DMS 273 treated with DMSO at 0.1 percent for 48 hours (cell line): Measurements from ENCODE around the gene SEZ6L2.
"Not testable (repeated sequence)": the region's sequence is repeated elsewhere in the genome, so short reads cannot be mapped to it uniquely, and the experiment has no call there.

Experiments used
- DNase-seq: peaks from one replicate; lab custom pipeline; 2025; lab: John Stamatoyannopoulos, UW

Gene SEZ6L2

GRCh38 chr16:29909851-29910250 is 10.5 kb upstream of the SEZ6L2 start:
- DNase-seq, result not testable (repeated sequence)

DNA sequence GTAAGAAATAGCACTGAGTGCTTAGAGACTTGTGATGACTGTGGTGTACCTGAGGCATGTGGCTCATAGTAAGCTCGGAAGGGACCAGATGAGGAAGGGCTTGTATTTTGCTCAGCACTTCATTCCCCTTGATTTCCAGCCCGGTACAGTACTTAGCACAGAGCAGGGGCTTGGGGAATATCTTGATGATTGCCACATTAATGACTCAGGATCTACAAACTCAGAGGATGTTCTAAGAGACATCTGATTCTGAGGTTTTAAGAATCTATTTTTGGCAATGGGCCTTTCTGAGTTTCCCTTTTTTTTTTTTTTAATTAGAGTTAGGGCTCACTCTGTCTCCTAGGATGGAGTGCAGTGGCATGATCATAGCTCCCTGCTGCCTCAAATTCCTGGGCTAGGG is 10.0 kb upstream of the SEZ6L2 start:
- DNase-seq, result no peak

DNA sequence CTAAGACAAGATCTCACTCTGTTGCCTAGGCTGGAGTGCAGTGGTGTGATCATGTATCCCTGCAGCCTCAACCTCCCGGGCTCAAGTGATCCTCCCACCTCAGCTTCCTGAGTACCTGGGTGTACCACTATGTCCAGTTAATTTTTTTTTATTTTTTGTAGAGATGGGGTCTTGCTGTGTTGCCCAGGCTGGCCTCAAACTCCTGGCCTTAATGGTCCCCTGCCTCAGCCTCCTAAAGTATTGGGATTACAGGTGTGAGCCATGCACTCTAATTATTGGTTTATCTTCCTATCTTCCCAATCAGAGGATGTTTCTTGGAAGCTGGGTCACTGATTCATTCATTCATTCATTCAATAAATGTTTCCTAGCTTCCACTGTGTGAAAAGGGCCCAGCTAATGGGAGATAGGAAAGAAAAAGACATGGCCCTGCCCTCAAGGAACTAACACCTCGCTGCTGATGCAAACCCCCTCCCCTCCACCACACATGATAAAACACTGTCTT is 9.4 kb upstream of the SEZ6L2 start:
- DNase-seq, result no peak

DNA sequence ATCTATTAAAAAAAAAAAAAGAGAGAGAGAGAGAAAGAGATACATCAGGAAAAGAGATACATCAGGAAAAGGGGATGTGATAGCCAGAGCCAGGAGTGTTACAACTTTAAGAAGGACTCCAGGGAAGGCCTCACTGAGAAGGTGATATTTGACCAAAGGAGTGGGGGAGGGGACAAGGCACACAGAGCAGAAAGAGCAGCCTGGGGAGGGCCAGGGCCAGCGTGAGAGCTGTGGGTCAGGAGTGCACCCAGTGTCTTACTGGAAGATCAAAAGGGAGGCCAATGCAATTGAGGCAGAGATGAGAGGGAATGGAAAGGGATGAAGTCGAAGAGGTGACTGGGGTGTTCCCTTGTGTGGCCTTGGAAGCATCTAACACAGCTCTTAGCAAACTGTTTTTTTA is 8.6 kb upstream of the SEZ6L2 start:
- no peak for DNase-seq

DNA sequence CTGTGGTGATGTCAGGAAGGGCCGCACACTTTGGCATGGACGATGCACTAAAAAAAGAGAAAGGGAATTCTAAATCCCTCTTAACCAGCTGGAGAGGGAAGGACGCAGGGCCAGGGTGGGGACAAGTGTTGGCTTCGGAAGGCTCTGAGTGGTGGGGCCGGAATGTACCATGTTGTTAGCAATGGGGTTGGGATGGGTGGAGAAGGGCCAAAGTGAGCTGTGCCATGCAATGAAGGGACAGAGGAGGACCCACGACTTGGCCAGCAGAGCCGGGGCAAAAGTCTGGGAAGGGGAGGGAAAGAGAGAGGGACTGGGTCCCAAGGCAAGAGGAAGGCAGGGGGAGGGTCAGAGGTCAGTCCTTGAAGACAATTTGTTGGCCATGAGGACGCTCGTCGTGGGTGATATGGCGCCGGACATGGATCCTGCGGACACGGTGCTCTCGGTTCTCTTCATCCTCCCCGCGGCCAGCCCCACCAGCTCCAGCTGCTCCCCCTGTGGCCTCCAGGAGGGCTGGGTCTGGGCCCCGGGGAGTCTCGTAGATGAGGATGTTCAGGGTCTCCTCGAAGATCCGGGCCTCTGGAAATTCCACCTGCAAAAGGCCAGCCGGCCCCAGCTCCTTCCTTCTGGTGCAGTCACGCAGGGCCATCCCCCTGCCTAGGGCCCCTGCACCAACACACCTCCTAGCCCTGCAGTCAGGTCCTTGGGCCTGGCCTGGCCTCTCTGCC is 7.3 kb upstream of the SEZ6L2 start:
- DNase-seq, result no peak

DNA sequence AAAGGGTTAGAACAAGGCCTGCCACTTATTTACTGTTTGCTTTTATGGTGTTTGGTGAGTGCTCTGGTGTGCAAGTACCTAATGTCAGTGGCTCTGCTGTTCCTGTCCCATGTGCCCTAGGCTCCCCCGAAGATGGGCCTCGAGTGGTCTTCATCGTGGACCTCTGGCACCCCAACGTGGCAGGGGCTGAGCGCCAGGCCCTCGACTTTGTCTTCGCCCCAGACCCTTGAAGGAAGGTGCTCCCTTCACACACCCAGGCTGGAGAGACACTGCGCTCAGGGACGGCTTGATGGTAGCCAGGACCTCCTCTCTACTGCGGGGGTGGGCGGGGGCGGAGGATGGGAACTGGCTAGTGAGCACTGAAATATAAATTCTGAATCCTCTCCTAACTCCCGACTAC is 6.3 kb upstream of the SEZ6L2 start:
- DNase-seq, result no peak

DNA sequence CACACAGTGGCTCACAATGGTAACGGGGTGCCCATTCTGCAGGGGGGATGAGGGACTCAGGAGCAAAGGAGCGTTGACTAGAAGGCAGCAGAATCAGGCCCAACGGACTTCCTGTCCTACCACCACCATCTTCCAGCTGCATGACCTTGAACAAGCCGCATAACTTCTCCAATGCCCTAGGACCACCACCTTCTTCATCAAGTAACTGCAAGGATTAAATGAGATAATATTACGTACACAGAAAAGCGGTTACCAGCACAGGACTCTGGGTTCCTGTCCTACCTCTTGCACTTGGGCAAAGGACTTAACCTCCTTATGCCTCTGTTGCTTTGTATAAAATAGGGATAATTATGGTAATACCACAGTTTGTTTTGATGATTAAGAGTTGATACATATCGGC is 5.6 kb upstream of the SEZ6L2 start:
- no peak for DNase-seq

- no peak for DNase-seq
Observed at GRCh38 chr16:29903590-29903989, 4.2 kb upstream of the SEZ6L2 start.

- DNase-seq, result no peak
Observed at GRCh38 chr16:29901607-29901945, 2.2 kb upstream of the SEZ6L2 start.

DNA sequence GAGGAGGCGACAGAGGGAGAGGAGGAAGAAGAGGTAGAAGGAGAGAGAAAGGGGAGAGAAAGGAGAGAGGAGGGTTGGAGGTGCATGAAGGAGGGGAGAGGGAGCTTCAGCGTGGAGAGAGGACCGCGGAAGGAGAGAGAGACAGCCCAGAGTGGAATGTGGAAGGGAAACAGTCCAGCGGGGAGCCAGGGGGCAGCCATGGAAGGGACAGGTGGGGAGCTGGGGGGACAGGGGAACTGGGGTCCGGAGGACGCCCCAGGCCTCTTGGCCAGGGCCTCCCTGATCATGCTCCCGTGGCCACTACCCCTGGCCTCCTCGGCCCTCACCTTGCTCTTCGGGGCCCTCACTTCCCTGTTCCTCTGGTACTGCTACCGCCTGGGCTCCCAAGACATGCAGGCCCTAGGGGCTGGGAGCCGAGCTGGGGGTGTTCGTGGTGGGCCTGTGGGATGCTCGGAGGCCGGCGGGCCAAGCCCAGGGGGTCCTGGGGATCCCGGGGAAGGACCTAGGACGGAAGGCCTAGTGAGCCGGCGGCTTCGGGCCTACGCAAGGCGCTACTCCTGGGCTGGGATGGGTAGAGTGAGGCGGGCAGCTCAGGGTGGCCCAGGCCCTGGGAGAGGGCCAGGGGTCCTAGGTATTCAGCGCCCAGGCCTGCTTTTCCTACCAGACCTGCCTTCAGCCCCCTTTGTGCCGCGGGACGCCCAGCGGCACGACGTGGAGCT is 1.7 kb upstream of the SEZ6L2 start:
- no peak for DNase-seq

DNA sequence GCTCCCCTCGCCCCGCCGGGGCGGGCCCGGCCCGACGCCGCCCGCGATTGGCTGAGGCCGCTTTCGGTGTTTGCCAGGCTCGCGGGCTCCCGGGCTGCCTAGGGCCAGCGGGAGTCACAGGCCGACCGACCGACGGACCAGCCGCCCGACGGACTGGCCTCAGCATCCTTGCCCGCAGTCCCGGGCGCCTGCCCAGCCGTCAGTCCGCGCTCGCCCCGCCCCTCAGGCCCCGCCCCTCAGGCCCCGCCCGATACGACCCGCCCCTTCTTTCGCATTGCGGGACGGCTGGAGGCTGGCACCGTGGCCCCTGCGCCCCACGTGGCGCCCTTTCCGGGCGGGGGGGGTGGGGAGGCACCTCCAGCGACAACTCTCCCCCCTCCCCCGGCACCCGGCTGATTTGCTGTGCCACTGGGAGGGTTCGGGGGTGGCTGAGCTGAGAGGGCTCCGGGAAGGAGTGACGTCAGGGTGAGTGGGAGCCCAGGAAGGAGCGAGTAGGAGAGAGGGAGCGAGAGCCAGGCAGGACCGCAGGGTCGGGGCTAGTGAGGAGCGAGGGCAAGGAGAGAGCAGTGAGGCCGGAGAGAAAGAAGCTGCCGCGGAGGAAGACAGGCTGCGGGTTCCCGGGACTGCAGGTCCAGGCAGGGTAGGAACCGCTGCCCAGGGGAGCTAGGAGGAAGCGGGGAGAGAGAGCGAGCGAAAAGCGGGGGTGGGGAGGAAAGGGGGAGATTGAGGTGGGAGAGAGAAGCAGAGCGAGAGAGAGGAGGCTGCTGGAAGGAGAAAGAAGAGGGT is 945 bp upstream of the SEZ6L2 start, which contains the start of gene ASPHD1:
TSS of gene ASPHD1 (plus strand) at position 387 of the 786 bp plus-strand sequence. CDS start 484 bp downstream, outside the sequence.
- DNase-seq, result no peak

DNA sequence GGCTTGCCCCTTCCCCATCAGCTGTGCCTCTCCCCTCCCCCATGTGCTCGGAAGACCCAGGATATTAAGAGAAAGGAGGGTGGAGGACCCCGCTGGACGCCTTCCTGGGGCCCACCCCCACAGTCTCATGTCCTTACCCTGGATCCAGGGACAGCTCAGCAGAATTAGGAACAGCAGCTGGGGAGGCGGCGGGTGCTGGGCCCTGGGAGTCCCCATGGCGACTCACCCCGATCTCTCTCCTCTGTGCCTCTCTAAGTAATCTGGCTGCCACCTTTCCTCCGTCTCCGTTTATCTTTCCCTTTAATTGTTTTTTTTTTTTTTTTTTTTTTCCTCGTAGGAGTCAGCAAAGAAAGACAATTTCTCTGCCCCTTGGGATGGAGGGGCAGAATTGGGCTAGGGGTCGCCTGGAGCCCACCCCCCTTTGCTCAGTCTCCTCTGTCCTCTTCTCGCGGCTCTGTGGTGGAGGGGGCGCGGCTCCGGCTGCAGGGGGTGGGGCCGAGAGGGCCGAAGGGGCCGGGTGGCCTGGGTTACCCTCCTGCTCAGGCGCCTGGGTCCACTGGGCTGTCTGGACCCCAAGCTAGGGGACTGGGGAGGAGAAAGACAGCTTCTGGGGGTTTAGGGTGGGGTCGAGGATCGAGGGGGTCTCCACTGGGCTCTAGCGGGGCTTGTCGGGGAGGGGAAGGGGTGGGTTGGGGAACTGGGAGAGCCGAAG is 390 bp downstream of the SEZ6L2 start:
- no peak for DNase-seq

DNA sequence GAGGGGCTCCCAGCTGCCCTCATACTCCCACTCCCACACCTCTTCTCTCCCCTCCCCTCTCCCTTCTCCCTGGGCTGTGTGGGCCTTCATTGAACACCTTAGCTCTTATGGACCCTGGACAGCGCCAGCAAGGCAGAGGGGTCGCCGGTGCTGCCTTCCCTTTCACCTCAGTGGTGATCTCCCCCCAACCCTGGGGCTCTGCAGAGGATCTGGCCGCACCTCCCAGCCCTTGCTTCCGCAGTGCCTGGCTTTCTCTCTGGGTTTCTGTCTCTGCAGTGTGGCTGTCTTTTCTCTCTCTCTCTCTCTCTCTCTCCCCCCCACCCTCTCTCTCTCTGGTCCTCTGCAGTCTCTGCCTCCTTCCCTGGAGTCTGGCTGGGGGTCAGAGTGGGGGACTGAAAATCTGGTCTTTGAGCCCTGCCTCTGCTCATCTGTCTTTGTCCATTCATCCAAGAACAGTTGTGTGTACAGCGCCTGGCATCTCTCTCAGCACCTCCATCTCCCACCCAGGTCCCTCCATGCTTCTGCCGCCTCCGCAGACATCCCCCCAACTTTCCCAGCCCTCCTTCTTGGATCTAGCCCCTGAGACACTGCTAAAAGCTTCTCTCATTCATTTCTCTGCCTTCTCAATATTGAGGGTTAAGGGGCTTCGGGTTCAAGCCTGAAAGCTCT is 1.1 kb downstream of the SEZ6L2 start:
- no peak for DNase-seq

DNA sequence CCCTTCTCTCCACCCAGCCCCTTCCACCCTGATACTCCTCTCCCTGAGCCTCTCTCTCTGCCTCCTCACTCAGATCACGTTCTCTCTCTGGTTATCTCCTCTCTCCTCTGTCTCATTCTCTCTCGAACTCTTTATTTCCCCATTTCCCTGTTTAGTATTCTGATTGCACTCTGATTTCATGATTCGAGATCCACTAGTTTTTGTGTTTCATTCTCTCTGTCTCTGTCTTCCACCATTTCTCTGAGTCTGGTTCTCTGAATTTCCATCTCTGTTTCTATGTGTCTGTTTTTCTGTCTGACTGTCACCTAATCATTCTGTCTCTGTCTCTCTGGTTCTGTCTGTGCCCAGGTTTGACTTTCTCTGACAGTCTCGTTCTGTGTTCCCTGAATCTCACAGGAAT is 2.0 kb downstream of the SEZ6L2 start:
- no peak for DNase-seq

DNA sequence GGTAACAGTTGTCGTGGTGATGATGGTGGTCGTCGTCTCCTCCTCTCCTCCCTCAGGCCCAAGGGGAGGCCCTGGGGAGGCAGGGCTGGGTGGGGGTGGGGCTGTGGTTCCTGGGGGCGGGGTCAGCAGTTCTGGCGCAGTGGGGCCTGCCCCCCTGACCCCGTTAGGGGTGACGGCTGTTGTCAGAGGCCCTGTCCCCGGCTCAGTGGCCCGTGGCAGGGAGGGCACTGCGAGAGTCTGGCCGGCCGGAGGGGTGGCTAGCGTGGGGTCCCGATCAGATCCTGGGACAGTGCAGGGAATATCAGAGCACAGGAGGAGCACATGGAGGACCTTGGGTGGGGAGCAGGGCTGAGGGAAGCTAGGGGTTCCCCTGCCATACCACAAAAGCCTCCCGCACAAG is 2.5 kb downstream of the SEZ6L2 start:
- no peak for DNase-seq

DNA sequence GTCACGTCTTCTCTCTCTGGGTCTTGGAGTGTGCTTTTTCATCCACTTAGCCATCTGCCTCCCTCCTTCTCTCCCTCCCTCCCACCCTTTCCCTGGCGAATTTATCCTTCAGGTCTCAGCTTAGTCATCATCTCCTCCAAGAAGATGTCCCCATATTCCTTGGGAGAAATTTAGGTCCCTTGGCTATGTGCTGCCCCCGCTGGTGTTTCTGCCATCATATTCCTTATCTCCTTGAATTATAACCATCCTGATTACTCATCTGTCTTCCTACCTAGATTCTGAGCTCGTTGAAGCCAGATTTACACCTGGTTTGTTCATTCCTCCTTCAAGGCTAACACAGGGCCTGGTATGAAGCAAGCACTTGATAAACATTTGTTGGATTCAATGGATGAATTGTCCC is 5.0 kb downstream of the SEZ6L2 start:
- DNase-seq, result no peak

- DNase-seq, result no peak
Observed at GRCh38 chr16:29893553-29893952, 5.8 kb downstream of the SEZ6L2 start.

GRCh38 chr16:29892458-29892813 is 6.9 kb downstream of the SEZ6L2 start:
- no peak for DNase-seq

DNA sequence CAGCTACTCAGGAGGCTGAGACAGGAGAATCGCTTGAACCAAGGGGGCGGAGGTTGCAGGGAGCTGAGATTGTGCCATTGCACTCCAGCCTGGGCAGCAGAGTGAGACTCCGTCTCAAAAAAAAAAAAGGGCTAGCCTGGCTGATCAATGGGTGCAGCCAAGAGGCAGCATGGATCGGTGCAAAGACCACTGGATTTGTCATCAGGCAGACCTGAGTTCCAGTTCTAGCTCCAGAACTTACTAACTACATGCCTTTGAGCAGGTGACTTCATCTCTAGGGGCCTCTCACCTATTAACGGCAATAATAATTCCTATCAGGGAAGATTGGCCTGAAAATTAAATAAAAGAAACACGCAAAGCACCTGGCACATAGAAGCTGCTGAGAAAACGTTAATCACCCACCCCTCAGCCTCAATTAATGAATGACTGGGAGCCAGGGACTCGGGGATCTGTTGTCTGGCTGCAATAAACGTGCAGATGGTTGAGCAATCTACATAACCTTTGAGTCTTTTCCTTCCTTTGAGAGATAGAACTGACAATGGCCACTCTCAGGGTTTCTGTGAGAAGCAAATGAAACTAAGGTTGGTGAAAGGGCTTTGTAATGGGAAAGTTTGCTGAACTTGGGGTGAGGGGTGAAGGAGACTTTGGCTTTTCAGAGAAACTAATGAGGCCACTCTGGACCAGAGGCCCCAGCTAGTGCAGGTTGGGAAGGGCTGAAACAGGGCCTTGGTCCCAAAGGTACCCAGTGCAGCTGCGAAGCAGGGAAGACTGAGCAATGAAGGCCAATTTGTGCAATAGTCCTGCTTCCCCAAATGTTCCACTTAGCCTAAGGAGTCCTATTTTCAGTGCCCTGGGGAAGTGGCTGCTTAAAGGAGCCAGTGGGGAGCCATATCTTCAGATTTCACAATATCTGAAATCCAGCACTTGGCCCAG is 7.6 kb downstream of the SEZ6L2 start:
- no peak for DNase-seq

- DNase-seq, result not testable (repeated sequence)
Observed at GRCh38 chr16:29889372-29889771, 10.0 kb downstream of the SEZ6L2 start.

- no peak for DNase-seq
Observed at GRCh38 chr16:29883987-29884386, 15.4 kb downstream of the SEZ6L2 start.
